Keratinocyte (primary cell): Measurements from ENCODE around the gene ZNF343. TPM values are rescaled to one million over a fixed set of nuclear protein-coding genes. Genes with fewer than 3 reads are reported as not detected.

Experiments used
- DNase-seq: peaks from one replicate; pipeline ENCODE4 v3.0.0-alpha.2; 2011; ENCODE audit warnings: low read depth, missing footprints, low spot score
- FAIRE-seq: peaks from 2 replicates; lab custom pipeline; 2011; peaks lifted over from hg19 to GRCh38; lab: Jason Lieb, UNC
- H2AFZ ChIP-seq: 2 replicates; pipeline ENCODE4 v1.6.0; 2012; ENCODE audit warnings: low read length, control low read depth, inconsistent platforms; ENCODE audit not compliant: control insufficient read depth
- H3K27ac ChIP-seq: 2 replicates; pipeline ENCODE4 v1.5.1; 2011; ENCODE audit warnings: low read length; ENCODE audit not compliant: control insufficient read depth, insufficient read depth
- H3K27me3 ChIP-seq: 3 replicates; pipeline ENCODE4 v1.6.0; 2011; ENCODE audit warnings: low read length; ENCODE audit not compliant: control insufficient read depth, insufficient read depth; ENCODE audit errors: extremely low read depth
- H3K36me3 ChIP-seq, 2 experiments: 2 replicates in 1 of 2; 3 replicates in 1 of 2; pipeline ENCODE4 v1.5.1; 2011; ENCODE audit warnings: low read length in 2 of 2, mild to moderate bottlenecking in 1 of 2; ENCODE audit not compliant: control insufficient read depth in 2 of 2, insufficient read depth in 2 of 2; ENCODE audit errors: extremely low read depth in 1 of 2
- H3K4me1 ChIP-seq: 3 replicates; pipeline ENCODE4 v1.5.1; 2011; ENCODE audit warnings: low read length; ENCODE audit not compliant: control insufficient read depth, insufficient read depth; ENCODE audit errors: extremely low read depth
- H3K4me2 ChIP-seq: 3 replicates; pipeline ENCODE4 v1.6.0; 2011; ENCODE audit warnings: low read depth, low read length; ENCODE audit not compliant: control insufficient read depth, insufficient read depth; ENCODE audit errors: extremely low read depth
- H3K4me3 ChIP-seq, 3 experiments: fragments of 200-600 bp in 1 of 3; sonication (generic) in 1 of 3; 2 replicates in 2 of 3; 3 replicates in 1 of 3; pipeline ENCODE4 v1.5.1; 2011 to 2016; ENCODE audit warnings: low read length in 3 of 3, mild to moderate bottlenecking in 3 of 3, control low read depth in 2 of 3, inconsistent platforms in 1 of 3, low read depth in 1 of 3, mixed read lengths in 1 of 3, mixed run types in 1 of 3, moderate library complexity in 1 of 3; ENCODE audit not compliant: control insufficient read depth in 2 of 3, insufficient read depth in 2 of 3; ENCODE audit errors: extremely low read depth in 1 of 3
- H3K79me2 ChIP-seq: 2 replicates; pipeline ENCODE4 v1.6.0; 2012; ENCODE audit warnings: low read length; ENCODE audit not compliant: control insufficient read depth, insufficient read depth
- H3K9ac ChIP-seq: 3 replicates; pipeline ENCODE4 v1.6.0; 2011; ENCODE audit warnings: low read length; ENCODE audit not compliant: control insufficient read depth, insufficient read depth; ENCODE audit errors: extremely low read depth
- H3K9me1 ChIP-seq: 3 replicates; pipeline ENCODE4 v1.6.0; 2011; ENCODE audit warnings: low read length; ENCODE audit not compliant: control insufficient read depth, insufficient read depth; ENCODE audit errors: extremely low read depth
- H3K9me3 ChIP-seq: 2 replicates; pipeline ENCODE4 v1.5.1; 2012; ENCODE audit warnings: low read depth, low read length; ENCODE audit not compliant: control insufficient read depth
- H4K20me1 ChIP-seq: 3 replicates; pipeline ENCODE4 v1.6.0; 2011; ENCODE audit warnings: low read length; ENCODE audit not compliant: control insufficient read depth, insufficient read depth; ENCODE audit errors: extremely low read depth
- CTCF ChIP-seq, 3 experiments: IDR thresholded peaks in 1 of 3; conservative IDR thresholded peaks in 1 of 3; optimal IDR thresholded peaks in 1 of 3; 2 replicates in 2 of 3; 3 replicates in 1 of 3; pipeline versions ENCODE3 to v1.5.1; 2011; ENCODE audit warnings: low read length in 3 of 3, mild to moderate bottlenecking in 3 of 3, moderate library complexity in 2 of 3, control low read depth in 1 of 3, inconsistent platforms in 1 of 3; ENCODE audit not compliant: insufficient read depth in 2 of 3; ENCODE audit errors: extremely low read depth in 1 of 3
- EZH2 ChIP-seq: IDR thresholded peaks from one replicate; pipeline ENCODE4 v1.6.1; 2012; ENCODE audit warnings: inconsistent platforms, mild to moderate bottlenecking, low read length, moderate library complexity
- dilution Hi-C: fragments of 300-500 bp; cut with MboI; formaldehyde crosslinking; loops from one replicate; pipeline ENCODE4 v1.7.0; 2020; ENCODE audit warnings: low sequenced_read_pairs; ENCODE audit not compliant: extremely low pct_ligation_motif_present
- polyA minus RNA-seq, 3 experiments: library from RNA; depleted of rRNA, polyadenylated mRNA; stranded (reverse); fragments of >200 nt; gene quantifications; 1 replicate in 1 of 3; 2 replicates in 1 of 3; 3 replicates in 1 of 3; pipeline ENCODE4 v1.2.3, GENCODE V29; 2011
- polyA plus RNA-seq, 5 experiments: library from polyadenylated mRNA; depleted of rRNA in 3 of 5; stranded (reverse) in 3 of 5; stranded (forward) in 1 of 5; unstranded in 1 of 5; fragments of >200 nt; gene quantifications; 1 replicate in 1 of 5; 2 replicates in 3 of 5; 3 replicates in 1 of 5; pipeline versions ENCODE4 v1.2.1 to v1.2.3, GENCODE V29; 2011 to 2012; ENCODE audit warnings: missing spikeins in 2 of 5, low read depth in 1 of 5, low replicate concordance in 1 of 5

The ZNF343 gene
- polyA plus RNA-seq (9.0 to 12.2 TPM (median 11.7 TPM) in 3 replicates), polyA minus RNA-seq (9.3 to 23.8 TPM (median 16.0 TPM) in 3 replicates)
- 6.1 TPM for polyA plus RNA-seq (2011; ENCODE audit: low read depth)
- polyA plus RNA-seq (2011; cell fraction: cytosol; rRNA removed) = 7.2 and 11.2 TPM in 2 replicates
- polyA plus RNA-seq (2011; cell fraction: nucleus; rRNA removed) = 22.4 and 24.6 TPM in 2 replicates
- polyA plus RNA-seq (2012; ENCODE audit: low replicate concordance) = 6.8 and 8.4 TPM in 2 replicates
- polyA minus RNA-seq (2011; cell fraction: cytosol; rRNA and poly(A)+ RNA removed) = 13.4 TPM
- polyA minus RNA-seq (2011; cell fraction: nucleus; rRNA and poly(A)+ RNA removed) = 9.7 and 13.7 TPM in 2 replicates

GRCh38 chr20:2508631-2509467 is at the start of gene ZNF343:
ZNF343 (minus strand) TSS chr20:2508915; CDS start chr20:2493895, 15,020 bp downstream.
- no peaks in the 10 kb centered on the region for H3K9me3 ChIP-seq
- no peaks in the 10 kb centered on the region for H3K36me3 ChIP-seq
- H2AFZ ChIP-seq = peak within 1 kb of the TSS; percentile 96
- peaks cover 21% of the 10 kb centered on the region for H3K79me2 ChIP-seq
- peak within 1 kb of the TSS; percentile 87 for H3K9ac ChIP-seq
- no peaks in the 10 kb centered on the region for H3K27me3 ChIP-seq
- dilution Hi-C loops = no loop called here
- no peak for TF ChIP-seq CTCF (optimal IDR thresholded peaks at IDR 0.05 in 1 of 3, IDR thresholded peaks at IDR 0.05 in 1 of 3, conservative IDR thresholded peaks at IDR 0.05 in 1 of 3; ENCODE audit: extremely low read depth in 1 of 3, insufficient read depth in 2 of 3, low read length in 3 of 3)
- no peak for TF ChIP-seq EZH2
- no peaks in the 10 kb centered on the region for H4K20me1 ChIP-seq
- H3K4me3 ChIP-seq = peak within 1 kb of the TSS; percentile 77 to 98 (median 80)
- no peaks in the 10 kb centered on the region for H3K9me1 ChIP-seq
- H3K4me1 ChIP-seq = peaks cover 11% of the 10 kb centered on the region
- DNase-seq (no peak), FAIRE-seq (peak; percentile 77)
- peak within 1 kb of the TSS; percentile 74 for H3K27ac ChIP-seq
- H3K4me2 ChIP-seq = peak within 1 kb of the TSS; percentile 74

- no peak for FAIRE-seq
- dilution Hi-C loops = no loop called here
These were observed 49.3 kb upstream of the ZNF343 start for GRCh38 chr20:2557873-2558580.

More at GRCh38 chr20:2557873-2558580, 49.3 kb upstream of the ZNF343 start:
- no peak overlapping the region for H3K4me3 ChIP-seq
- H3K27me3 ChIP-seq = peaks cover 47% of the 10 kb centered on the region
- H3K4me1 ChIP-seq = no peaks in the 10 kb centered on the region
- no peak overlapping the region for H3K27ac ChIP-seq
- H2AFZ ChIP-seq = no peak overlapping the region
- no peak overlapping the region for H3K9ac ChIP-seq
- H4K20me1 ChIP-seq = no peaks in the 10 kb centered on the region
- H3K4me2 ChIP-seq = no peak overlapping the region
- H3K9me3 ChIP-seq = no peaks in the 10 kb centered on the region
- TF ChIP-seq CTCF (optimal IDR thresholded peaks at IDR 0.05 in 1 of 3, IDR thresholded peaks at IDR 0.05 in 1 of 3, conservative IDR thresholded peaks at IDR 0.05 in 1 of 3; ENCODE audit: extremely low read depth in 1 of 3, insufficient read depth in 2 of 3, low read length in 3 of 3) = no peak
- no peak for TF ChIP-seq EZH2
- H3K79me2 ChIP-seq = no peaks in the 10 kb centered on the region
- no peaks in the 10 kb centered on the region for H3K36me3 ChIP-seq
- no peak for DNase-seq
- H3K9me1 ChIP-seq = no peaks in the 10 kb centered on the region
